ACC112 (cell line): ENCODE data around the gene PTPRN2.
"Not testable (repeated sequence)": the region's sequence is repeated elsewhere in the genome, so short reads cannot be mapped to it uniquely, and the experiment has no call there.

ENCODE experiments used
- H2AFZ ChIP-seq: fragments of 200-600 bp; sonication (generic); one replicate; pipeline ENCODE4 v1.6.0; 2017; ENCODE audit warnings: antibody characterized with exemption, low read length; ENCODE audit not compliant: unreplicated experiment
- H3K27ac ChIP-seq: fragments of 200-600 bp; sonication (generic); 2 replicates; pipeline ENCODE4 v1.5.1; 2014; ENCODE audit warnings: low read depth, mild to moderate bottlenecking, antibody characterized with exemption, low read length, moderate library complexity
- H3K27me3 ChIP-seq: fragments of 200-600 bp; sonication (generic); 2 replicates; pipeline ENCODE4 v1.6.1; 2014; ENCODE audit warnings: mild to moderate bottlenecking, antibody characterized with exemption, low read length, moderate library complexity, mixed read lengths; ENCODE audit not compliant: insufficient read depth
- H3K36me3 ChIP-seq: fragments of 200-600 bp; sonication (generic); 2 replicates; pipeline ENCODE4 v1.6.1; 2016; ENCODE audit warnings: mild to moderate bottlenecking, antibody characterized with exemption, low read length, moderate library complexity, mixed read lengths; ENCODE audit not compliant: insufficient read depth
- H3K4me1 ChIP-seq: fragments of 200-600 bp; sonication (generic); one replicate; pipeline ENCODE4 v1.6.1; 2016; ENCODE audit warnings: low read length, mixed read lengths; ENCODE audit not compliant: insufficient read depth, unreplicated experiment, control insufficient read depth
- H3K4me3 ChIP-seq: fragments of 200-600 bp; sonication (generic); 2 replicates; pipeline ENCODE4 v1.5.1; 2014; ENCODE audit warnings: mild to moderate bottlenecking, low read depth, low read length
- H3K79me2 ChIP-seq: fragments of 200-600 bp; sonication (generic); one replicate; pipeline ENCODE4 v1.6.0; 2016; ENCODE audit warnings: low read length; ENCODE audit not compliant: control insufficient read depth, unreplicated experiment, insufficient read depth

The PTPRN2 gene

DNA sequence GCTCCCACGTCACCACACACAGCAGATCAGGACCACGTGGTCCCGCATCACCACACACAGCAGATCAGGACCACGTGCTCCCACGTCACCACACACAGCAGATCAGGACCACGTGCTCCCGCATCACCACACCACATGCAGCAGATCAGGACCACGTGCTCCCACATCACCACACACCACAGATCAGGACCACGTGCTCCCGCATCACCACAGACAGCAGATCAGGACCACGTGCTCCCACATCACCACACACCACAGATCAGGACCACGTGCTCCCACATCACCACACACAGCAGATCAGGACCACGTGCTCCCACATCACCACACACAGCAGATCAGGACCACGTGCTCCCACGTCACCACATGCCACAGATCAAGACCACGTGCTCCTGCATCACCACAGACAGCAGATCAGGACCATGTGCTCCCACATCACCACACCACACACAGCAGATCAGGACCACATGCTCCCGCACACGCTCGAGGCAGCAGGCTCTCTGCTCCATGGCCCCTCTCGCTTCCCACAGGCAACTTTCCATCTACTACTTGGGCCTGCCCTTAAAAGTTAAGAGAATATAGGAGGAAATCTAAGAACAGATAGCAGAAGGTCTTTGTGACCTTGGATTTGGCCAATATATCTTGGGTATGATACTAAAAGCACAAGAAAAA lies 1024.0 kb downstream of the PTPRN2 start:
- not testable (repeated sequence) for H3K27me3 ChIP-seq, H3K36me3 ChIP-seq, H3K4me3 ChIP-seq, H3K4me1 ChIP-seq, H3K27ac ChIP-seq, H3K79me2 ChIP-seq, H2AFZ ChIP-seq

GRCh38 chr7:157562522-157563398 lies 1024.9 kb downstream of the PTPRN2 start:
- not testable (repeated sequence) for H3K27me3 ChIP-seq, H3K4me1 ChIP-seq, H3K4me3 ChIP-seq, H2AFZ ChIP-seq, H3K27ac ChIP-seq, H3K79me2 ChIP-seq, H3K36me3 ChIP-seq

DNA sequence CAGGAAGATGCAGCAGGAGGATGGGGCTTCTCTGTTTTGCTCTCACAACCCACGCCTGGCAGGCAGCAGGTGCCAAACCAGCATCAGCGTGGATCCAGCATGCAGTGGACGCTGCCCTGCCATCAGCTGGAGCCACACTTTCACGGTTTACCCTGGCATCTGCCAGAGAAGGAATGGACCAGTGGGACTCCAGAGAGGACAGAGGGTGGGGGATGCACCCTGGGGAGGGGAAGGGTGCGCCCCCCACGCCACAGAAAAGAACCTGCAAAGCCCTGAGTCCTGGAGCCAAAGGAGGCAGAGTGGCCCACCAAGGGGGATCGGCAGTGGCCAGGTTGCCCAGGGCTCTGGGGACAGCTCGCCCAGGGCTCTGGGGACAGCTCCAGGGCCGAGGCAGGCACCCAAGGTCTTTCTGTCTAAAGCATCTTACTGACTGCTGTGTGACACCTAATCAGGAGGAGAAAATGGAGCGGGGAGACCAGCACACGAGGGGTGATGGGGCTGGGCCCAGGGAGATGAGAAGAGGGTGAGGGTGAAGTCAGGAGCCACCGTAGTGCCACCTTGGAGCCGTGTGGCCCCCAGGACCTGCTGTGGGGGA lies 1025.7 kb downstream of the PTPRN2 start:
- H3K27ac ChIP-seq = no peak overlapping the region
- H3K4me1 ChIP-seq = no peaks in the 10 kb centered on the region
- H3K36me3 ChIP-seq = no peaks in the 10 kb centered on the region
- no peak overlapping the region for H3K4me3 ChIP-seq
- no peaks in the 10 kb centered on the region for H3K27me3 ChIP-seq
- H3K79me2 ChIP-seq = no peaks in the 10 kb centered on the region
- no peak overlapping the region for H2AFZ ChIP-seq

DNA sequence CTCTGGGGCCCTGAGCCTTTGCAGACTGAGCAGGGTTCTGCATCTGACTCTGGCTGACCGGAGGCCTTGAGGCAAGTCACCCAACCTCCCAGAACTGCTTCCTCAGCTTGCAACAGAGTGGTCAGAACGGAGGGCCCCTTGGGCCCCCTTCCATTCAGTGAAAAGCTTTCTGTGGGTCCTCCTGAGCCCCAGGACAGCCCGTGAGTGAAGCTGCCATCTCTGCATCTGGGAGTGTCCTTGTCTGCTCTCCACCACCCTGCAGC lies 1026.2 kb downstream of the PTPRN2 start:
- Histone ChIP-seq H3K4me3 (no peak overlapping the region), H3K27ac (no peak overlapping the region), H3K79me2 (no peaks in the 10 kb centered on the region), H3K36me3 (no peaks in the 10 kb centered on the region), H3K27me3 (no peaks in the 10 kb centered on the region), H2AFZ (no peak overlapping the region), H3K4me1 (no peaks in the 10 kb centered on the region)

DNA sequence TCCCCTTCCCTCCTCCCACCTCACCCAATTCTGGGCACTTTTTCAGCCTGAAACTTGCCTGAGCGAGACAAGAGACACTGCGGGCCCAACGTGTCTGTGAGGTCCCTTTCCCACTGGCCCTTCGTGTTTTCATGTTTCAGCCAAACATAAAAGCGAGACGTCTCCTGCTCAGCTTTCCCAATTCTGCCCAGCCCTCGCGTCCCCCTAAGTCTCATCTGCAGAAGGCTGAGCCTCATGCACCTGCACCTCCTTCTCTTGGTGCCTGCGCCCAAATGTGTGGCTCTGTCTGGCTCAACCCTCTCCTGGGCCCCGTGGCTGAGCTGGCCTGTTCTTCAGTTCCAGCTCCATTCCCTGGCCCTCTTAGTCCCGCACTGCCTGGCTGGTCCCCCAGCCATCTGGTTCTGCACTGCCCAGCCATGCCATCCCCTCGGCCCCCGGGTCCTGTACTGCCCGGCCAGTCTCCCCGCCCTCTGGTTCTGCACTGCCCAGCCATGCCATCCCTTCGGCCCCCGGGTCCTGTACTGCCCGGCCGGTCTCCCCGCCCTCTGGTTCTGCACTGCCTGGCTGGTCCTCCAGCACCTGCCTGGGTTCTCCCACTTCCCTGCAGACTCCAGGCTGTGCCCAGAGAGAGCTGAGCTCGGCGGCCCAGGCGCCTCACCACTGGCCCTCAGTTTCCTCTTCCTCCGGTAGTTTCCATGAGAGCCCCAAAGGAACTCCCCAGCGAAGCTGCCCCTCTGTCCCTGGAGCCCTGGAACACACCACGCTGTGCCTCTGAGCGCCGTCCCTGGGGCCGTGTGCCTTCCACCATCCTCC lies 1026.7 kb downstream of the PTPRN2 start:
- Histone ChIP-seq H3K4me3 (no peak overlapping the region), H3K79me2 (no peaks in the 10 kb centered on the region), H3K4me1 (no peaks in the 10 kb centered on the region), H3K27me3 (no peaks in the 10 kb centered on the region), H3K27ac (no peak overlapping the region), H3K36me3 (no peaks in the 10 kb centered on the region), H2AFZ (no peak overlapping the region)

- Histone ChIP-seq H3K27me3 (no peaks in the 10 kb centered on the region), H2AFZ (no peak overlapping the region)
Observed at GRCh38 chr7:157560258-157560654, 1027.4 kb downstream of the PTPRN2 start.

DNA sequence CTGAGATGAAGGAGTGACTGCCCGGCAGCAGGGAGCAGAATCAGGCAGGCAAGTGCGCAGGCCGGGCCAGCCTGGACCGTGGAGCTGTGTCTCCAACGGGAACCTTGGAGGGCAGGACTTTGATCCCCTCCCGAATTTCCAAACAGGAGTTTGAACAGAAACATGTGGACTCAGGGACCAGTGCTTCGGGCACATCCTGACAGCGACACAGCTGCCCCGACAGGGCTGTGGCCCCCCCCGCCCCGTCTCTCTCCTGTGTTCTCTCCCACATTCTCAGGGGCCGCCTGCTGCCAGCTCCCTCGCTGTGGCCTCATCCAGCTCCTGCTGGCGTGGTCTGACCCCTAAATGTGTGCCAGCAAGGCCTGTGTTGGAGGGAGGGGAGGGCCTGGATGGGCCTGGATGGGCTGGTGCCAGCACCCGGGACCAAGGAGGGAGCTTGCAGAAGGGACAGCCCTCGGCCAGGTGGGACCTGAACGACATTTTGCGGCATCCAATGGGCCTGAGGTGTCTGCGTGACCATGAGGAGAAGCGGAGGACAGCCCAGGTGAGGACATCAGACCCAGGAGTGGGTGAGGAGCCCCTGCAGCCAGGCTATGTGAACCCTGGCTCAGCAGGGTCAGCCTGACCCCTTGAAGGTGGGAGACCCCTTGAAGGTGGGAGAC lies 1027.9 kb downstream of the PTPRN2 start:
- no peaks in the 10 kb centered on the region for H3K79me2 ChIP-seq

More at GRCh38 chr7:157560258-157560654, 1027.4 kb downstream of the PTPRN2 start:
- H3K4me1 ChIP-seq = no peaks in the 10 kb centered on the region
- H3K27ac ChIP-seq = no peak overlapping the region
- no peaks in the 10 kb centered on the region for H3K79me2 ChIP-seq
- no peaks in the 10 kb centered on the region for H3K36me3 ChIP-seq
- H3K4me3 ChIP-seq = no peak overlapping the region

DNA sequence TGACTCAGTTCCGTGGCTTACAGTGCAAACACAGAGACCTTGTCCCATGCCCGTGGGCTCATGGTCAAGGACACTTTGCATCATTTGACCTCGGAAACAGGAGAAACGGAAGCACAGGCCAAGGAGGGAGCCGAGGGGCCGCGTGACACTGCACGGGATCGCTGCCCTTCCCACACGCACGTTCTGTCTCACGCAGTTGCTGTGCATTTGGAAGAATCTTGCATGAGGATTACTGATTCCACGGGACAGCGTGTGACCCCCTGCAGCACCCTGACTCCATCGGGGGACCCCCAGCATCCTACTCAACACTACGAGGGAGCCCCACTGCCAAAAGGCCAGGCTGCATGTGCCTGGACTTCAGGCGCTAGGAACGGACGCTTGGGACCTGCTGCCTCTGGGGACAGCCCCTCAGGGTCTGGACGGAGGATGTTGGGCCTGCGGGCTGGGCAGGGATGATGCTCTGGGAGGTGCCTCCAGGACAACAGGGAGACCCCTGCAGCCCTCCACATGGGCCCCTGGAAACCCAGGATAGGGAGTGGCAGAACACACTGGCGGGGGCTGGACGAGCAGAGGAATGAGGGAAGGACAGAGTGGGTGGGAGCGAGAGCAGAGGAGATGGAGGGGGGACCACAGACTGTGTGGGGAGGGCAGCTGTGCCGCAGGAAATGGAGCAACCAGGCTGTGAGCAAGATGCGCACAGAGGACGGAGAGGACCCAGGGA lies 1028.6 kb downstream of the PTPRN2 start:
- Histone ChIP-seq H3K4me1 (no peaks in the 10 kb centered on the region), H3K27ac (no peak overlapping the region), H3K79me2 (no peaks in the 10 kb centered on the region), H3K4me3 (no peak overlapping the region), H2AFZ (no peak overlapping the region), H3K36me3 (no peaks in the 10 kb centered on the region), H3K27me3 (no peaks in the 10 kb centered on the region)

More for the DNA sequence above, 1027.9 kb downstream of the PTPRN2 start:
- H3K27me3 ChIP-seq = no peaks in the 10 kb centered on the region
- H3K36me3 ChIP-seq = no peaks in the 10 kb centered on the region
- H2AFZ ChIP-seq = no peak overlapping the region
- H3K4me3 ChIP-seq = no peak overlapping the region
- H3K4me1 ChIP-seq = no peaks in the 10 kb centered on the region
- no peak overlapping the region for H3K27ac ChIP-seq

- no peaks in the 10 kb centered on the region for H3K79me2 ChIP-seq
- no peaks in the 10 kb centered on the region for H3K36me3 ChIP-seq
- no peak overlapping the region for H3K4me3 ChIP-seq
- H3K4me1 ChIP-seq = no peaks in the 10 kb centered on the region
- no peaks in the 10 kb centered on the region for H3K27me3 ChIP-seq
- no peak overlapping the region for H3K27ac ChIP-seq
- no peak overlapping the region for H2AFZ ChIP-seq
Observed at GRCh38 chr7:157558516-157558874, 1029.1 kb downstream of the PTPRN2 start.

DNA sequence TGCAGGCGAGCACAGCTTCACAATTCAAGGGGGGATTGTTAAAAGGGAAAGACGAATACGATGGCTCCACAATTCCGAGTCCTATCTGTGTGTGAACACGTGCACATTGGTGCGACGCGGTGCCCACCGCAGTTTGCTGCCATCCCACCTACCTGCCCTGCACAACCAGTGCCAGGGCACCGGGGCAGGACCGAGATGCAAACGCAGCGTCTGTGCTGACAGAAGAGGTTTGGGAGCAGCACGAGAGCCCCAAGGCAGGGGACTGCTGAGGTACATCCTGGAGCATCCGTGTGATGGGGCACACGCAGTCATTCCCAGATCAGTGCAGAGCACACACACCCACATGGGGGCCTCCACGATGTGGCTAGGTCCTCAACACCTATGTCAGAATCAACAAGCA lies 1029.6 kb downstream of the PTPRN2 start:
- Histone ChIP-seq H3K36me3 (no peaks in the 10 kb centered on the region), H3K27me3 (no peaks in the 10 kb centered on the region), H3K27ac (no peak overlapping the region), H3K4me3 (no peak overlapping the region), H3K4me1 (no peaks in the 10 kb centered on the region), H3K79me2 (no peaks in the 10 kb centered on the region), H2AFZ (no peak overlapping the region)
